Stimulated activated CD4-positive, alpha-beta T cell treated with anti-CD3 and anti-CD28 coated beads, Interleukin-1b, Interleukin-23, amount 100 ng/mL, for 1 hour (primary cell): ENCODE measurements around the gene ADIRF.

Experiments used
- DNase-seq, 2 donors: peaks; one replicate each; pipeline ENCODE4 v3.0.0-alpha.2; 2020; ENCODE audit warnings: low read depth in 2 of 2

Gene ADIRF

DNA sequence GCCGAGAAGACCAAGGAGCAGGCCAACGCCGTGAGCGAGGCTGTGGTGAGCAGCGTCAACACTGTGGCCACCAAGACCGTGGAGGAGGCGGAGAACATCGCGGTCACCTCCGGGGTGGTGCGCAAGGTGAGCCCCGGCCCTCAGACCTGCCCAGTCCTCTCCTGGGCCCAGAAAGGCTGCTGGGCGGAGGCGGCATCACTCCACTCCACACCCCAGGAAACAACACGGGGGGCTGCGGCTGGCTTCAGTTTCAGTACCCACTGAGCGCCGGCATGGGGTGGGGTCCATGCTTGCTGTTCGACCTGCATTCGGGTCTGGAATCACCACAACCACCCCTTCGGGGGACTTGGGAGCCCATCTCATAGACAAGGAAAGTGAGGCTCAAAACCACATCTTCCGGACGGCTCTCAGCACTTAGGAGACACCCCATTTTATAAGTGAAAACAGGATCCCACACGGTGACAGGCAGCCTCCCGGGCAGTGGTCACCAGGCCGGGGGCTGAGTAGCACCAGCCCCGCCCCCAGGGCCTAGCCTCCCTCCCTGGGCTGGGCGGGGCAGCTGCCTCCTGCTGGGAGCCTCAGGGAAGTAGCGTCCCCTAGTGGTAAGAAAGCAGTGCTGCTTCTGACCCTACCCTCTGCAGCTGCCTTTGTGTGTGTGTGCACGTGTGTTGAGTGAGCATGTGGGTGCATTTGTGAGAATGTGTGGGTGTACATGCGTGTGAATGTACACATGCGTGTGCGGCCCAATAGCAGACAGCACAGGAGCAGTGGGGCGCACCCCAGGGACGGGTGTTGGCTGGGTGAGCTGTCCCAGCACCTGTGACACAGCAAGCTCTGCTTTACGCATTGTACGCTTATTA, 8.0 kb upstream of the ADIRF start:
- DNase-seq = no peak

GRCh38 chr10:86960863-86961434, 7.3 kb upstream of the ADIRF start:
- no peak for DNase-seq

- no peak for DNase-seq
Observed at GRCh38 chr10:86961481-86962091, 6.7 kb upstream of the ADIRF start.

- no peak for DNase-seq
Observed at GRCh38 chr10:86962136-86962980, 5.9 kb upstream of the ADIRF start.

- no peak for DNase-seq
Observed at GRCh38 chr10:86962981-86963310, 5.3 kb upstream of the ADIRF start.

DNA sequence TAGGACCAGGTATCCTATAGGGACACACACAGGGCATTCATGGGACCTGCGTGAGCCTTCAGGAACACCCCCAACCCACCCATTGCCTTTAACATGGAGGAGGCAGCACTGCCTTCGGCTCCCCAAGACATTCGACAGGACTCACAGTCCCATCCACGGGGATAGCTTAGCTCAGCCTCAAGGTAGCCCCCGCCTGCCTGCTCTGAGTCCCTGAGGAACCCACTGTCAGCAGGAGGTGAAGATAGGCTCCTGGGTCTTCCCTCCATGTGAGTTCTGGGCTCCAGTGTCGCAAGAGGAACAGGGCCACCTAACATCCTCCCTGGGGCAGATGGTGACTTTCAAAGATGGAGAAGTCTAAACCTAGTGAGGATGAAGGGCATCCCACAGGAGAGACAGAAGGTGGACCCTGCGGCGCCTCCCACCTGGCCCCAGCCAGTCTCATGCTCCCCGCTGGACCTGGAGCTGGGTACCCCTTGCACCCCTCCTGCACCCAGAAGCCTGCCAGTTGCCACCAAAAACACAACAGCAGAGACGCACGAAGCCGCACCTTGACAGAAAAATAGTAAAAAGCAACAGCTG, 4.9 kb upstream of the ADIRF start:
- no peak for DNase-seq

DNA sequence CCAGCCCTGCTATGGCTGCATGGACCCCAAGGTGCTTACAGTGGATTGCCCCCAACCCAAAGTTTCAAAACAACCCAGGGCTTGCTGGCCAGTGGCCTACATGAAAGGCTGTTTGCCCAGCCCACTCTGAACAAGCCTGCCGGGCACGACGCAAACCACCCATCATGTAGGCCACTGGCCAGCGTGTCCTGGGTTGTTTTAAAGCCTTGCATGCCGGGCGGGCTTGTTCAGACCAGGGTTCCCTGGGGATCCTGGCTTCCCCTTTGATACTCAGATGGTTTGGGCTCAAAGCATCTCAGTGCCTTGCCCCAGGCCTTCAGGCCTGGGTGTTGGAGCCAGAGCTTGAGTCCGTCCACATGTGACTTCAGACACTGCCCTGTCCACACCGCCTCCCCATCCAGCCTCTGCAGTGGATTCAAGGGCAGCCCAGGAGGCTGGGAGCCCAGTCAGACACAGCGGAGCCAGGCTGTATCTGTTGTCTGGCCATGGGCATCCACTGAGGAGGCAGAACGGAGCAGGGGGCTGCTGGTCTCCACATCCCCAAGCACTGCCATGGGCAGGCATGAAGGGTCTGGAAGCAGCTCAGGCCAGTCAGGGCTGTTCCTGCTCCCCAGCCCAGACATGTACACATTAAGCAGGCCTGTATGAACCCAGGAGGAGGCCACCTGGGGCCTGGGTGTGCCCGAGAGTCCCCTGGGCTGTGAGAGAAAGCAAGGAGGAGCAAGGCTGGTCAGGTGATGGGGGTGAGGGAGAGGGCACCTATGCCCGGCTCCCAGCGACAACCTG, 4.0 kb upstream of the ADIRF start:
- no peak for DNase-seq

DNA sequence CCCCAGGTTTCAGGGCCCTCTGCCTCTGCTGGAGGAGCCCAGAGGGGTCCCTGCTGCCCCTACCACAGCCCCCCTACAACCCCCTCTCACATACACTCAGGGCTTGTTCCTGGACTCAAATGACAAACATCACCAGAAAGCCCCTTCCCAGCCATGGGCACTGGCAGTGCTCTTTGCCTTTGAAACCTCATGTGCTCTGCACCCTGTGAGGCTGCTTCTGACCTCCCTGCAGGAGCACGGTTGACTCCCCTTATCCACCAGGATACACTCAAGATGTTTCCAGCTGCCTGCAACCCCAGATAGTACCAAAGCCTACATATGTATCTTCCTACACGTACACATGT, 3.5 kb upstream of the ADIRF start:
- DNase-seq = no peak

DNA sequence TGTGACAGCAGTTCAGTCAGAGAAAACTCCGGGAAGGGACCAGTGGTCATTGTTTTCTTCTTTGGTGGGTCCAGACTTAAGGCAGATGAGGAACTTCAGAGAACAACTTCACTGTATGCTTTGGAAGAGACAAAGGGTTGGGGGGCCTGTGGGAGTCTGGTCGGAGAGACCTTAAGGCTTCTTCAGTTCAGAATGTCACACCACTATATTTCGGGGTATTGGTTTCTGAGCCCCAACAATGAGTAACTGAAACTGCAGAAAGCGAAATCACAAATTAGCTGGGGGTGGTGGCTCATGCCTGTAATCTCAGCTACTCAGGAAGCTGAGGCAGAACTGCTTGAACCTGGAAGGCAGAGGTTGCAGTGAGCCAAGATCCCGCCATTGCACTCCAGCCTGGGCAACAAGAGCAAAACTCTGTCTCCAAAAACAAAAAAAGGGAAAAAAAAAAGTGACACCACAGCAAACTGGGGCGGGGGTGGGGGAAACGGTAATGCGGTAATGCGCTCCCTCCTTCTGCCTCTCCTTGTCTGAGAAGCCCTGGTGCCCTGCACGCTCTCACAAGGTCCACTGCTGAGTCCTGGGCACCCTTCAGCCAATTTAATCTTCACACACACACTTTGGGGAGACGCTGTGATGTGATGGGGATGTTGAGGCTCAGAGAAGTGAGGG, 2.2 kb upstream of the ADIRF start:
- no peak for DNase-seq

- no peak for DNase-seq
Observed at GRCh38 chr10:86967481-86967941, 771 bp upstream of the ADIRF start.

DNA sequence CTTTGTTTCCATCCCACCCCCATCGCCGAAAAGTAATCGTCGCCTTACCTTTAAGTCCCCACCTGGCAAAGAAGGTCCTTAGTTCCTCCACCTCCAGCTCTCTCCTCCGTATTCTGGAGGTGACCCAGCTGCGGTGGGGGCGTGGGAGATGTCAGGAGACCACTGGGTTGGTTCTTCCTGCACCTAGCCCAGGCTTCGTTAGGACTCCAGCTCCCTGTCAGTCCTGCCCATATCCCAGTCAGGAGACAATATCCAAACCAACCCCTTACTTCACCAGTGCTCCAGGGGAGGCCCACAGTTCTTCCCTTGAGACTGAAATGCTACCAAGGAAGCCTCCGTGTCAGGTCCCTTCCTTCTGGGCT, 693 bp downstream of the ADIRF start:
- no peak for DNase-seq

DNA sequence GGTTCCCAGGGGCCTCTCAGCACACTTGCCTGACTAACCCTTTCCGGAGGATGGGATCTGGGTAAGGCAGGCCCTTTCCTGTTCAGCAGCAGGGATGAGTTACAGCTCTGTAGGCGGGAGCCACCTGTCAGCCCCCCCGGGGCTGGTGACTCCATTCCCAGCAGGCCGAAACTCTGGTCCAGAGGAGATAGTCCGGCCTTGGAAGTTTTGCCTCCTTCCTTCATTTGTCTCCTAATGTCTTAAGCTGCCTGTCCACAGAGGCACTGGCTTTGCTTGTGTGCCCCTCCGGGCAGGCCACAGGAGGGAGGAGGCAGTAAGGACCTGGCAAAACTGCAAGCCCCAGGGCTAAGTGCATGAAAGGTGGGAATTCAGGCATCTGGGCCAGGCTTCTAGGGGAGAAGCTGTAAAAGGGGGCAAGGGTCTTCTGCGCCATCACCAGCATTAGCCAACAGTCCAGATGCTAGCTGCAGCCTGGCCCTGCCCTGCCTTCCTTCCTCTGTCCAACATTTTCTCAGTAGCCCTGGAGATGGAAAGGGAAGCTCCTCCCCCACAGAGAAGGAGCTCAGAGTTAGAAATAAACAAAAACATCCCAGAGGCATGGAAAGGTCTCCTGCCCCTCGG, 1.2 kb downstream of the ADIRF start:
- no peak for DNase-seq

- no peak for DNase-seq
Observed at GRCh38 chr10:86970162-86970981, 2.1 kb downstream of the ADIRF start.

DNA sequence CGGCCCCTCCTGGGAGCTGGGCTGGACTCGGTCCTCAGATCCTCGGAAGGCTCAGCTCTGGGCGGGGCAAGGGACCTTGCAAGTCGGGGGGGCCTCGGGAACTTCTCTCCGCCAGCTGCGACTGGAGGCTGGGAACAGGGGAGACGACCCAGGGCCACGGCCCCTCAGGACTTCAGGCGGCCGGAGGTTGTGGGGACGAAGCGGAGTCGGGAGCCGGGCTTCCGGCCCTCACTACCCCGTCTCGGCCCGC, 2.6 kb downstream of the ADIRF start:
- DNase-seq = no peak

DNA sequence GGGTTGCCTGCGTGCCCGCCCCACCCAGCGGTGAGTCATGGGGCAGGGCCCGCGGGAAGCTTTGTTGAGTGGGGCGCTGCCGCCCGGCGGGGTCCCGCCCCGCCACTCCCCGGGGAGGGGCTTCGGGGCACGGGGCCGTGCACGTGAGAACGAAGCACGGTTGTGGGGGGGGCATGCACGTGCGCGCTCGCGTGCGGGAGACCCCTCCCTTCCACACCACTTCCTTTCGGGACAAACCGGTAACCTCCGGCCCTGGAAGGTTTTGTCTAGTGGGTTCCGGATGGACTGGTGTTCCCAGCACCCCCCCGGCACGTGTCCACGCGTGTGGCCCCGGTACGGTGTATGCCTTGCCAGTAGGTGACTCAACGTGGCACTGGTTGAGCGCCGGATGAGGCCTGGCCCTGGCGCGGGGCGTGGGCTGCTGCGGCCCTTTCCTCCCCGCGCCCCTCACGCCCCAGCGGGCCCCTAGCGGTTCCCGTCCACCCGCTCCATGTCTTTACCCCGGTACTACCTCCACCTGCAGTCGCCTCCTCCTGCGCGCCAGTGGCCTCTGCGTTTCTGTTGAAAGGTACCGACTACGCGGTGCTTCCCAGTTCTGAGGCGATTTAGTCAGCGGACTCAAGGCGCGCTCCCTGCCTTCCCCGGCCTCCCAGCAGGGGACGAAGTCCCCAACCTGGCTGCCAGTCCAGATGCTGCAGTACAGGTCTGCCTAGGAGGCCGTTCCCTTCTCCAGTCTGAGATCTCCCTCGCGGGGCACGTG, 3.1 kb downstream of the ADIRF start:
- DNase-seq = peak; percentile 72 to 81

- DNase-seq = no peak
Observed at GRCh38 chr10:86972613-86973380, 4.5 kb downstream of the ADIRF start.

GRCh38 chr10:86974484-86974883, 6.2 kb downstream of the ADIRF start:
- no peak for DNase-seq
